ENCODE measurements around the gene FCHSD2. TPM values are rescaled to one million over a fixed set of nuclear protein-coding genes. Genes with fewer than 3 reads are reported as not detected.

Gene FCHSD2
- total RNA-seq, 1 donor from 2014 or later, result 16.3 TPM

- intact Hi-C loops (cut with DNase I), result no loop called here
- Histone ChIP-seq H3K27me3 (no peaks in the 10 kb centered on the region), H3K4me1 (no peaks in the 10 kb centered on the region), H3K9me3 (peaks cover 0 to 8% of the 10 kb centered on the region in 2 donors), H3K4me3 (no peak overlapping the region), H3K27ac (no peak overlapping the region), H3K36me3 (peaks cover 10 to 19% of the 10 kb centered on the region in 2 donors)
- TF ChIP-seq, protein P1, sequence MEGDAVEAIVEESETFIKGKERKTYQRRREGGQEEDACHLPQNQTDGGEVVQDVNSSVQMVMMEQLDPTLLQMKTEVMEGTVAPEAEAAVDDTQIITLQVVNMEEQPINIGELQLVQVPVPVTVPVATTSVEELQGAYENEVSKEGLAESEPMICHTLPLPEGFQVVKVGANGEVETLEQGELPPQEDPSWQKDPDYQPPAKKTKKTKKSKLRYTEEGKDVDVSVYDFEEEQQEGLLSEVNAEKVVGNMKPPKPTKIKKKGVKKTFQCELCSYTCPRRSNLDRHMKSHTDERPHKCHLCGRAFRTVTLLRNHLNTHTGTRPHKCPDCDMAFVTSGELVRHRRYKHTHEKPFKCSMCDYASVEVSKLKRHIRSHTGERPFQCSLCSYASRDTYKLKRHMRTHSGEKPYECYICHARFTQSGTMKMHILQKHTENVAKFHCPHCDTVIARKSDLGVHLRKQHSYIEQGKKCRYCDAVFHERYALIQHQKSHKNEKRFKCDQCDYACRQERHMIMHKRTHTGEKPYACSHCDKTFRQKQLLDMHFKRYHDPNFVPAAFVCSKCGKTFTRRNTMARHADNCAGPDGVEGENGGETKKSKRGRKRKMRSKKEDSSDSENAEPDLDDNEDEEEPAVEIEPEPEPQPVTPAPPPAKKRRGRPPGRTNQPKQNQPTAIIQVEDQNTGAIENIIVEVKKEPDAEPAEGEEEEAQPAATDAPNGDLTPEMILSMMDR (IDR thresholded peaks at IDR 0.05), result no peak
- no peak for DNase-seq (ENCODE audit: low spot score in 2 of 2)
These were observed 28.7 kb downstream of the FCHSD2 start for GRCh38 chr11:73113426-73113825.

- Histone ChIP-seq H3K4me1 (no peaks in the 10 kb centered on the region), H3K9me3 (peaks cover 0 to 8% of the 10 kb centered on the region in 2 donors), H3K27ac (no peak overlapping the region), H3K4me3 (no peak overlapping the region), H3K36me3 (no peaks in the 10 kb centered on the region), H3K27me3 (no peaks in the 10 kb centered on the region)
- TF ChIP-seq, protein P1 (IDR thresholded peaks at IDR 0.05), result no peak
- no peak for DNase-seq (ENCODE audit: low spot score in 2 of 2)
- intact Hi-C loops (cut with DNase I), result no loop called here
These were observed 34.5 kb downstream of the FCHSD2 start for GRCh38 chr11:73107597-73107996.

DNA sequence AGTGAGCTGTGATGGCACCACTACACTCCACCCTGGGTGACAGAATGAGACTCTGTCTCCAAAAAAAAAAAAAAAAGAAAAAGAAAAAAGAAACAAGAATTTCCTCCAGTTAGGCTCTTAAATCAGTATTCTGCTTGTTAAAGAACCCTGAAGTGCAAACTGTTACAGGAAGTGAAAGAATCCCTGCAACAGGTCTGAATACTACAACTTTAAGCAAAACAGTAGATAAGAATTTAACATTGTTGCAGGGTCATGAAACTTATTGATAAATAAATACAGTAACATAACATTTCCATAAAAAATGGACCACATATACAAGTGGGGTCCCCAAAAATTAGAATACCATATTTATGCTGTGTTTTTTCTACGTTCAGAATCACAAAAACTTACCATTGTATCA, 35.8 kb downstream of the FCHSD2 start:
- Histone ChIP-seq H3K4me3 (no peak overlapping the region), H3K27me3 (no peaks in the 10 kb centered on the region), H3K27ac (no peak overlapping the region), H3K9me3 (peaks cover 0 to 8% of the 10 kb centered on the region in 2 donors), H3K36me3 (no peaks in the 10 kb centered on the region), H3K4me1 (no peaks in the 10 kb centered on the region)
- DNase-seq (ENCODE audit: low spot score in 2 of 2), result no peak
- TF ChIP-seq, protein P1 (IDR thresholded peaks at IDR 0.05), result no peak
- intact Hi-C loops (cut with DNase I), result no loop called here

GRCh38 chr11:73100578-73100977, 41.5 kb downstream of the FCHSD2 start:
- Histone ChIP-seq H3K27me3 (no peaks in the 10 kb centered on the region), H3K27ac (no peak overlapping the region), H3K36me3 (no peaks in the 10 kb centered on the region), H3K4me3 (no peak overlapping the region), H3K9me3 (no peaks in the 10 kb centered on the region), H3K4me1 (peaks cover 0 to 10% of the 10 kb centered on the region in 2 donors)
- intact Hi-C loops (cut with DNase I), result no loop called here
- TF ChIP-seq, protein P1 (IDR thresholded peaks at IDR 0.05), result no peak
- no peak for DNase-seq (ENCODE audit: low spot score in 2 of 2)

DNA sequence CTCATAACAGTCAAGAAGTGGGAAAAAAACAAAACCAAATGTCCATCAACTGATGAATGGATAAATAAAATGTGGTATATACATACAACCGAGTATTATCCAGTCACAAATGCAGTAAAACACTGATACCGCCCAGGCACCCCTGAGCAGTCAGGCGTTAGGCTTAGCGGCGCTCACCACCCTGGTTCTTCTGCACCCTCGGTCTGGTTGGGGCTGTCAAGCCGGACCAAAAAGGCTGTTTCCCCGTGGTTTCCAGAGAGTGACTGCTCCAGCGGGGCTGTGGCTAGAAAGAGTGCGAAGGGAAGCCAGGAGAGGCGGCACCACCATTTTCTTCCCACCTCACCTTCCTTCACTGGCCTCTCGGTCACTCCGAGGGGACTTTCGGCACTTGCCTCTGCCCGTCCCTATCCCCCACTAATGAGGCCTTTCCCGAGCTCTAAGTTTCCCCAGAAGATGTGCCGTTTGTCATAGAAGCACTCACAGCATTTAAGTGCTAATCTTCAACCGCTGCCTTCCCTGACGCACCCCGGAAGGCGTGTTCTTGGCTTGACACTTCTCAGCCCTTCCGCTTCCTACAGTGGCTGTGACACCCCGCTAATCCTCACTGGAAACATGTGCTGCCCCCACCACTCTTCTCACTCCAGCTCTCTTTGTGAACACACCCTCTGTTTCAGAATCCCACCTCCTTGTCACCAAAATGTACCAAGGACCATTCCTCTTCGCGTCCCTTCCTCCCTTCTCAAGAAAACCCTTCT, 42.4 kb downstream of the FCHSD2 start:
- TF ChIP-seq, protein P1 (IDR thresholded peaks at IDR 0.05), result no peak
- H3K27me3 ChIP-seq, result no peaks in the 10 kb centered on the region
- no peak for DNase-seq (ENCODE audit: low spot score in 2 of 2)
- no peaks in the 10 kb centered on the region for H3K9me3 ChIP-seq
- no peaks in the 10 kb centered on the region for H3K36me3 ChIP-seq
- H3K4me3 ChIP-seq, result no peak overlapping the region
- intact Hi-C loops (cut with DNase I), result no loop called here
- H3K27ac ChIP-seq, result no peak overlapping the region
- peaks cover 0 to 14% of the 10 kb centered on the region in 2 donors for H3K4me1 ChIP-seq
